Nephron (organoid): Measurements from ENCODE around the gene CEP192.

Source experiments
- H3K27ac Mint-ChIP-seq, 3 experiments: 2 replicates each; pipeline ENCODE4 v1.8.0; 2020; ENCODE audit warnings: mixed read lengths in 3 of 3, mild to moderate bottlenecking in 2 of 3, moderate library complexity in 1 of 3
- H3K27me3 Mint-ChIP-seq: 2 replicates; pipeline ENCODE4 v1.8.0; 2021; ENCODE audit warnings: low read depth, mild to moderate bottlenecking, moderate library complexity, mixed read lengths
- H3K36me3 Mint-ChIP-seq: 2 replicates; pipeline ENCODE4 v1.8.0; 2020; ENCODE audit warnings: low read depth, mixed read lengths
- H3K4me1 Mint-ChIP-seq: 2 replicates; pipeline ENCODE4 v1.8.0; 2020; ENCODE audit warnings: mixed read lengths
- H3K4me3 Mint-ChIP-seq, 3 experiments: 2 replicates each; pipeline ENCODE4 v1.8.0; 2020; ENCODE audit warnings: mild to moderate bottlenecking in 3 of 3, mixed read lengths in 3 of 3, moderate library complexity in 2 of 3
- H3K9me3 Mint-ChIP-seq: 2 replicates; pipeline ENCODE4 v1.8.0; 2020; ENCODE audit warnings: mixed read lengths
- CTCF ChIP-seq, 3 experiments: fragments of 200-600 bp; sonication (generic); IDR thresholded peaks; one replicate each; pipeline ENCODE4 v1.5.0; 2021; ENCODE audit warnings: antibody characterized with exemption in 3 of 3; ENCODE audit not compliant: unreplicated experiment in 3 of 3

The CEP192 gene

GRCh38 chr18:13101659-13102197, 110.6 kb downstream of the CEP192 start:
- Mint-ChIP-seq H3K27ac (no peak overlapping the region), H3K4me1 (no peaks in the 10 kb centered on the region), H3K9me3 (no peaks in the 10 kb centered on the region), H3K27me3 (no peaks in the 10 kb centered on the region), H3K4me3 (no peak overlapping the region), H3K36me3 (peaks cover 88% of the 10 kb centered on the region)
- no peak for TF ChIP-seq CTCF (IDR thresholded peaks at IDR 0.05; ENCODE audit: unreplicated experiment in 3 of 3)

- Mint-ChIP-seq H3K4me1 (no peaks in the 10 kb centered on the region), H3K4me3 (no peak overlapping the region), H3K27me3 (no peaks in the 10 kb centered on the region), H3K27ac (no peak overlapping the region), H3K9me3 (peaks cover 7% of the 10 kb centered on the region), H3K36me3 (peaks cover 91% of the 10 kb centered on the region)
- TF ChIP-seq CTCF (IDR thresholded peaks at IDR 0.05; ENCODE audit: unreplicated experiment in 3 of 3): peak in 2 of 3 experiments; percentile 12 to 18
These were observed 112.2 kb downstream of the CEP192 start for GRCh38 chr18:13103366-13103765.

GRCh38 chr18:13105059-13105458, 113.9 kb downstream of the CEP192 start:
- Mint-ChIP-seq H3K27ac (no peak overlapping the region), H3K4me1 (no peaks in the 10 kb centered on the region), H3K9me3 (peaks cover 15% of the 10 kb centered on the region), H3K36me3 (peaks cover 97% of the 10 kb centered on the region), H3K27me3 (no peaks in the 10 kb centered on the region), H3K4me3 (no peak overlapping the region)
- no peak for TF ChIP-seq CTCF (IDR thresholded peaks at IDR 0.05; ENCODE audit: unreplicated experiment in 3 of 3)

- Mint-ChIP-seq H3K4me3 (no peak overlapping the region), H3K27me3 (no peaks in the 10 kb centered on the region), H3K9me3 (peaks cover 15% of the 10 kb centered on the region), H3K4me1 (no peaks in the 10 kb centered on the region), H3K27ac (no peak overlapping the region), H3K36me3 (peaks cover 93% of the 10 kb centered on the region)
- TF ChIP-seq CTCF (IDR thresholded peaks at IDR 0.05; ENCODE audit: unreplicated experiment in 3 of 3): no peak
These were observed 115.9 kb downstream of the CEP192 start for GRCh38 chr18:13107074-13107473.

GRCh38 chr18:13108330-13108729, 117.2 kb downstream of the CEP192 start:
- peaks cover 89% of the 10 kb centered on the region for H3K36me3 Mint-ChIP-seq
- H3K4me3 Mint-ChIP-seq: no peak overlapping the region
- H3K4me1 Mint-ChIP-seq: no peaks in the 10 kb centered on the region
- H3K9me3 Mint-ChIP-seq: peaks cover 15% of the 10 kb centered on the region
- H3K27me3 Mint-ChIP-seq: no peaks in the 10 kb centered on the region
- TF ChIP-seq CTCF (IDR thresholded peaks at IDR 0.05; ENCODE audit: unreplicated experiment in 3 of 3): no peak
- no peak overlapping the region for H3K27ac Mint-ChIP-seq

- TF ChIP-seq CTCF (IDR thresholded peaks at IDR 0.05; ENCODE audit: unreplicated experiment in 3 of 3): no peak
These were observed 119.4 kb downstream of the CEP192 start for GRCh38 chr18:13110559-13110958.

More at GRCh38 chr18:13110559-13110958, 119.4 kb downstream of the CEP192 start:
- Mint-ChIP-seq H3K36me3 (peaks cover 79% of the 10 kb centered on the region), H3K4me1 (no peaks in the 10 kb centered on the region), H3K4me3 (no peak overlapping the region), H3K27me3 (no peaks in the 10 kb centered on the region), H3K27ac (no peak overlapping the region), H3K9me3 (peaks cover 15% of the 10 kb centered on the region)
